GM21360 (cell line): Measurements from ENCODE around the gene JADE2.
"Not testable (repeated sequence)": the region's sequence is repeated elsewhere in the genome, so short reads cannot be mapped to it uniquely, and the experiment has no call there.

Source experiments
- ATAC-seq: cut with Tn5 transposase; IDR thresholded peaks from one replicate; pipeline ENCODE4 v1.9.1; 2021; ENCODE audit warnings: mild to moderate bottlenecking, moderate library complexity; ENCODE audit not compliant: unreplicated experiment

The JADE2 gene

GRCh38 chr5:134507452-134507851 is 18.0 kb upstream of the JADE2 start:
- ATAC-seq = no peak

GRCh38 chr5:134508521-134509195 is 16.8 kb upstream of the JADE2 start:
- ATAC-seq = no peak

- no peak for ATAC-seq
These were observed 16.0 kb upstream of the JADE2 start for GRCh38 chr5:134509308-134510040.

GRCh38 chr5:134510970-134511795 is 14.3 kb upstream of the JADE2 start:
- ATAC-seq = no peak

- no peak for ATAC-seq
These were observed 13.4 kb upstream of the JADE2 start for GRCh38 chr5:134511796-134512660.

GRCh38 chr5:134512661-134512999 is 12.8 kb upstream of the JADE2 start:
- ATAC-seq = no peak

- no peak for ATAC-seq
These were observed 9.7 kb upstream of the JADE2 start for GRCh38 chr5:134515801-134516200.

- ATAC-seq = not testable (repeated sequence)
These were observed 8.5 kb upstream of the JADE2 start for GRCh38 chr5:134516984-134517383.

- ATAC-seq = no peak
These were observed 7.9 kb upstream of the JADE2 start for GRCh38 chr5:134517553-134517952.

GRCh38 chr5:134519989-134520388 is 5.5 kb upstream of the JADE2 start:
- no peak for ATAC-seq

GRCh38 chr5:134521841-134522240 is 3.6 kb upstream of the JADE2 start:
- no peak for ATAC-seq

GRCh38 chr5:134523543-134524271 is 1.8 kb upstream of the JADE2 start:
- no peak for ATAC-seq

GRCh38 chr5:134524272-134524825 is 1.1 kb upstream of the JADE2 start:
- ATAC-seq = no peak

- peak; percentile 4 for ATAC-seq
These were observed 413 bp downstream of the JADE2 start for GRCh38 chr5:134525683-134526482.

- peak; percentile 25 for ATAC-seq
These were observed 1.1 kb downstream of the JADE2 start for GRCh38 chr5:134526483-134527155.

GRCh38 chr5:134527156-134527960 is 1.9 kb downstream of the JADE2 start:
- peak; percentile 41 for ATAC-seq

- ATAC-seq = no peak
These were observed 2.5 kb downstream of the JADE2 start for GRCh38 chr5:134527961-134528424.
